Activated CD8-positive, alpha-beta T cell treated with anti-CD3 and anti-CD28 coated beads for 36 hours (primary cell): ENCODE results near the gene SCP2. TPM values are rescaled to one million over a fixed set of nuclear protein-coding genes. Genes with fewer than 3 reads are reported as not detected.

Experiments used
- ATAC-seq: fragments of 200-7000 bp; cut with Tn5 transposase; one replicate; pipeline ENCODE4 v1.10.0; 2021; ENCODE audit warnings: mild to moderate bottlenecking, moderate library complexity
- CTCF ChIA-PET: fragments of 350-600 bp; sonication (Branson Sonifier 250); formaldehyde crosslinking; loops from one replicate; lab custom pipeline; 2021; ENCODE audit warnings: antibody characterized with exemption; lab: Charles Lee
- POLR2A ChIA-PET: fragments of 350-600 bp; sonication (Branson Sonifier 250); formaldehyde crosslinking; loops from one replicate; lab custom pipeline; 2021; ENCODE audit warnings: antibody characterized with exemption; lab: Charles Lee
- DNase-seq: peaks from one replicate; pipeline ENCODE4 v3.0.0-alpha.2; 2020
- H3K27ac Mint-ChIP-seq: one replicate; pipeline ENCODE4 v1.8.0; 2021; ENCODE audit warnings: mild to moderate bottlenecking, mixed read lengths
- H3K27me3 Mint-ChIP-seq: one replicate; pipeline ENCODE4 v1.8.0; 2021; ENCODE audit warnings: mixed read lengths
- H3K36me3 Mint-ChIP-seq: one replicate; pipeline ENCODE4 v1.8.0; 2021; ENCODE audit warnings: low read depth, mixed read lengths
- H3K4me1 Mint-ChIP-seq: one replicate; pipeline ENCODE4 v1.8.0; 2021; ENCODE audit warnings: low read depth, mixed read lengths
- H3K4me3 Mint-ChIP-seq: one replicate; pipeline ENCODE4 v1.8.0; 2021; ENCODE audit warnings: mild to moderate bottlenecking, moderate library complexity, mixed read lengths
- H3K9me3 Mint-ChIP-seq: one replicate; pipeline ENCODE4 v1.8.0; 2021; ENCODE audit warnings: mixed read lengths
- intact Hi-C: fragments of 100-400 bp; cut with micrococcal nuclease; formaldehyde crosslinking; loops from one replicate; pipeline ENCODE4 v1.10.0; 2022
- total RNA-seq, 2 experiments: library from RNA; stranded (reverse); gene quantifications; one replicate each; pipeline ENCODE4 v1.2.3, GENCODE V29; 2021
- TF ChIP-seq, protein P1 (sequence below): fragments of 200-600 bp; IDR thresholded peaks from one replicate; pipeline ENCODE4 v1.8.0; 2022; ENCODE audit warnings: antibody characterized with exemption, mild to moderate bottlenecking

SCP2 gene
- total RNA-seq, 2 experiments from 2014 or later: 60.7 to 66.8 TPM

DNA sequence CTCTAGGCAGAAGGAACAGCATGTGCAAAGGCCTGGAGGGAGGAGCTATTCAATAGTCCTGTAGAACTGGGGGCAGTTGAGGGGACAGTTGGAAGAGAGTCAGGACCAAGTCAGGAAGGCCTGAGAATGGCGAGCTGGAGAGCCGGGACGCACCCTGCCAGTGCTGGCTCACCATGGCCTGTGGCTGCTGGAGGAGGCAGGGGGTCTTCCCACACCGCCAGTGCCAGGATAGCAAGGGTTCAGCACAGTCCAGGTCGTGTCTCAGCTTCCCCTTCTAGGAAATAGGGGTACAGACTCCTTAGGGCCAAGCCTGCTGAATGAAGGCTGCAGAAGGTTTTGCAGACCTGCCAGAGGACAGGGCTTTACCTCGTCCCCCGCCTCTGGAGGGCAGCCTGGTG lies 142.2 kb downstream of the SCP2 start:
- intact Hi-C loops: no loop called here
- DNase-seq: no peak
- no peak overlapping the region for H3K4me3 Mint-ChIP-seq
- H3K27me3 Mint-ChIP-seq: peaks cover 1% of the 10 kb centered on the region
- CTCF ChIA-PET: no interaction called here
- H3K36me3 Mint-ChIP-seq: no peaks in the 10 kb centered on the region
- no peaks in the 10 kb centered on the region for H3K9me3 Mint-ChIP-seq
- TF ChIP-seq, protein P1, sequence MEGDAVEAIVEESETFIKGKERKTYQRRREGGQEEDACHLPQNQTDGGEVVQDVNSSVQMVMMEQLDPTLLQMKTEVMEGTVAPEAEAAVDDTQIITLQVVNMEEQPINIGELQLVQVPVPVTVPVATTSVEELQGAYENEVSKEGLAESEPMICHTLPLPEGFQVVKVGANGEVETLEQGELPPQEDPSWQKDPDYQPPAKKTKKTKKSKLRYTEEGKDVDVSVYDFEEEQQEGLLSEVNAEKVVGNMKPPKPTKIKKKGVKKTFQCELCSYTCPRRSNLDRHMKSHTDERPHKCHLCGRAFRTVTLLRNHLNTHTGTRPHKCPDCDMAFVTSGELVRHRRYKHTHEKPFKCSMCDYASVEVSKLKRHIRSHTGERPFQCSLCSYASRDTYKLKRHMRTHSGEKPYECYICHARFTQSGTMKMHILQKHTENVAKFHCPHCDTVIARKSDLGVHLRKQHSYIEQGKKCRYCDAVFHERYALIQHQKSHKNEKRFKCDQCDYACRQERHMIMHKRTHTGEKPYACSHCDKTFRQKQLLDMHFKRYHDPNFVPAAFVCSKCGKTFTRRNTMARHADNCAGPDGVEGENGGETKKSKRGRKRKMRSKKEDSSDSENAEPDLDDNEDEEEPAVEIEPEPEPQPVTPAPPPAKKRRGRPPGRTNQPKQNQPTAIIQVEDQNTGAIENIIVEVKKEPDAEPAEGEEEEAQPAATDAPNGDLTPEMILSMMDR: no peak
- no peak for ATAC-seq
- H3K4me1 Mint-ChIP-seq: no peaks in the 10 kb centered on the region
- POLR2A ChIA-PET: interaction anchor here (0.9 kb wide), 1 partner anchor 9 kb away, joined by 3 read pairs; no protein-coding TSS in a partner anchor
- no peak overlapping the region for H3K27ac Mint-ChIP-seq

DNA sequence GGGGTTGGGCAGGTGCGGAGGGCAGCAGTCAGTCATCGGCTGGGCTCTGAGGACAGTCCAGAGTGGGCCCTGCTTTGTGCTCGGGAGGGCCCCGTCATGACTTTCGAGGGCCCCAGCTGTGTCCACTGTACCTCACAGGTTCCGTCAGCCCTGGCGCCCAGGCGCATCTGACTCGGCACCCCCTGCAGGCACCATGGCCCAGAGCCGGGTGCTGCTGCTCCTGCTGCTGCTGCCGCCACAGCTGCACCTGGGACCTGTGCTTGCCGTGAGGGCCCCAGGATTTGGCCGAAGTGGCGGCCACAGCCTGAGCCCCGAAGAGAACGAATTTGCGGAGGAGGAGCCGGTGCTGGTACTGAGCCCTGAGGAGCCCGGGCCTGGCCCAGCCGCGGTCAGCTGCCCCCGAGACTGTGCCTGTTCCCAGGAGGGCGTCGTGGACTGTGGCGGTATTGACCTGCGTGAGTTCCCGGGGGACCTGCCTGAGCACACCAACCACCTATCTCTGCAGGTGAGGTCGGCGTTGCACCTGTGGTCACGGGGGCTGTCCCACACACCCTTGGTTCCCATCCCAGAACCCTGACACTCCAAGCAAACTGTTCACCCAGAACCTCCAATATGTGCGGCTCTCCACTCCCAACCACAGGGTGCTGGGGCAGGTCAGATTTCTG lies 142.7 kb downstream of the SCP2 start:
- POLR2A ChIA-PET: interaction anchor here (0.9 kb wide), 1 partner anchor 9 kb away, joined by 3 read pairs; no protein-coding TSS in a partner anchor
- Mint-ChIP-seq H3K4me1 (no peaks in the 10 kb centered on the region), H3K36me3 (no peaks in the 10 kb centered on the region), H3K27ac (no peak overlapping the region), H3K4me3 (no peak overlapping the region), H3K27me3 (peaks cover 1% of the 10 kb centered on the region), H3K9me3 (no peaks in the 10 kb centered on the region)
- TF ChIP-seq, protein P1: no peak
- ATAC-seq (no peak), DNase-seq (no peak)
- intact Hi-C loops: no loop called here
- CTCF ChIA-PET: no interaction called here

DNA sequence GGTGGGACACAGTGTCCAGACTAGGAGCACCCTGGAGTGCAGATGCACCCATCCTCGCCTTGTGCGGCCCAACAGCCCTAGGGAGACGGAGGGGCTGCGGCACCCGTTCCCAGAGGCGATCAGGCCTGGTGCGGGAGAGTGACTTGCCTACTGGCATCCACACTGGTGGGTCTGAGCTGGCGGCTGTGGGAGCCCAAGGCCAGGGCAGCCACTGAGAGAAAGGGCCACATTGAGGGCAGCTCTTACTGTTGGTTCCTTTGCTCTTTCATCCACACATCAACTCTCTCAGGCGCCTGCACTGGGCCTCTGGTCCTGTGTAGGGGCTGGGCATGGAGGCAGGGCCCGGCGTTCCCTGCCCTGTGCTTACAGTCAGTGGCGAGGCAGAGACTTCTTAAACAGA lies 143.5 kb downstream of the SCP2 start:
- intact Hi-C loops: no loop called here
- ChIA-PET CTCF (no interaction called here), POLR2A (no interaction called here)
- DNase-seq (no peak), ATAC-seq (no peak)
- Mint-ChIP-seq H3K4me1 (no peaks in the 10 kb centered on the region), H3K27me3 (peaks cover 1% of the 10 kb centered on the region), H3K36me3 (no peaks in the 10 kb centered on the region), H3K4me3 (no peak overlapping the region), H3K27ac (no peak overlapping the region), H3K9me3 (no peaks in the 10 kb centered on the region)
- TF ChIP-seq, protein P1: no peak

DNA sequence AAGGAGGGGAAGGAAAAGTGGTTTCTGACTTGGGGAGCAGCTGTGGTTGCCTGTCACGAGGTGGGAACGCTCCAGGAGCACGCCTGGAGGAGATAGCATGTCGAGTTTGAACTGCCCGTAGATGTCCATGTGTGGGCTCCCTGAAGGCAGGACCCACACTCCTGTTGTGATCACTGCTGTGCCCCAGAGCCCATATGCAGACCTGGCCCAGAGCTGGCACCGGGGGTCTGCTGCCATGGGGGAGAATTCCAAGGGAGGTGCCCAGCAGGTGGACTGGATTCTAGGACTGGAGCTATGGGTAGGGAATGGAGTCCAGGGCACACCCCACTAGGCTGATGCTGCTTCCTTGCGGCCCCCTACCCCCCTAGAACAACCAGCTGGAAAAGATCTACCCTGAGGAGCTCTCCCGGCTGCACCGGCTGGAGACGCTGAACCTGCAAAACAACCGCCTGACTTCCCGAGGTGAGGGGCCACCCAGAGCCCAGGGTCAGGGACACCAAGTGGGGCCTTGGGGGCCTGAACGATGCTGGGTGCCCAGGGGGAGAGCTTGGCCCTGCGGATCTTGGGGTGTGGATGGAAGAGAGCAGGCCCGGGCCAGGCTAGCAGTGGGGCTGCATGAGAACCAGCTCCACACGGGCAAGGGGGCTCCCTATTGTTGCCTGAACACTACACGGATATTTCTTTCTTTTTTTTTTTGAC lies 144.2 kb downstream of the SCP2 start:
- TF ChIP-seq, protein P1: no peak
- CTCF ChIA-PET: no interaction called here
- ATAC-seq: no peak
- Mint-ChIP-seq H3K36me3 (no peaks in the 10 kb centered on the region), H3K27ac (no peak overlapping the region), H3K9me3 (no peaks in the 10 kb centered on the region), H3K4me3 (no peak overlapping the region), H3K4me1 (no peaks in the 10 kb centered on the region), H3K27me3 (peaks cover under 1% of the 10 kb centered on the region)
- no peak for DNase-seq
- intact Hi-C loops: no loop called here
- POLR2A ChIA-PET: no interaction called here

DNA sequence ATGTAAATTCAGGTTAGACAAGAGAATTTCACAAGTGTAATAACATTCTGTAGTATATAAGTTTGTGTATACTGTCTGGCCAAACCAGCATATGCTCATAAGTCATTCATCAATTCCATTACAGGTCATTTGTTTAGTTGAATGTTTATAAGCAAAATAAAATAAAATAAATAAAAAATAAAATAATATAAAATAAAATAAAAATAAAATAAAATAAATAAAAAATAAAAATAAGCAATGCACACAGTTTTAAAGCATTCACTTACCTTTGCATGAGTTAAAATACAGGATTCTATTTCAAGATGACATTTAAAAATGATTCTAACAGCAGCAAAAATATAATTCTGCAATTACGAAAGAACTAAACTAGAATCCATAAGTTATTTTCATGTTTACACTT lies 144.8 kb downstream of the SCP2 start:
- DNase-seq: no peak
- TF ChIP-seq, protein P1: no peak
- no peaks in the 10 kb centered on the region for H3K4me1 Mint-ChIP-seq
- intact Hi-C loops: no loop called here
- H3K4me3 Mint-ChIP-seq: no peak overlapping the region
- no peak overlapping the region for H3K27ac Mint-ChIP-seq
- no peaks in the 10 kb centered on the region for H3K9me3 Mint-ChIP-seq
- H3K27me3 Mint-ChIP-seq: no peaks in the 10 kb centered on the region
- ATAC-seq: no peak
- no peaks in the 10 kb centered on the region for H3K36me3 Mint-ChIP-seq
- CTCF ChIA-PET: no interaction called here
- POLR2A ChIA-PET: no interaction called here
